ENCODE results near the gene SLC40A1. TPM values are rescaled to one million over a fixed set of nuclear protein-coding genes. Genes with fewer than 3 reads are reported as not detected.

Gene SLC40A1
- total and polyA plus RNA-seq, 4 donors: 97.4 to 572 (median 168) TPM

DNA sequence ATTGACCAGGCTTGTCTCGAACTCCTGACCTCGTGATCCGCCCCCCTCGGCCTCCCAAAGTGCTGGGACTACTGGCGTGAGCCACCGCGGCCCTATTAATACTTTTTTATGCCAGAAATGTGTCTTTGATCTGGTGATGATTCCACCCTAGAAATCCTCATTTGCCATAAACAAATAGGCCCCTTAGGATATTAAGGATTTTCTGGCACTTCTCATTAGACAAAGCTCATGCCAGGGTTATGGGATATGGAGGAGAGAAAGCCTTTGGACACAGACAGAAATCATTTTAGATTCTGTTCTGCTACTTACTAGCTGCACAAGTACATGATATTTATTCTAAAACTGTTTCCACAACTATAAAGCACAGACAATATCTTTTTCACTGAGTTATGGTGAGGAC is 24.1 kb downstream of the SLC40A1 start:
- no peak for DNase-seq (ENCODE audit: low spot score)
- Histone ChIP-seq H3K27ac (ENCODE audit: low read depth in 1 of 2, low read length in 2 of 2) (no peak overlapping the region), H3K36me3 (ENCODE audit: control insufficient read depth in 4 of 4, insufficient read depth in 3 of 4, low read depth in 1 of 4, low read length in 3 of 4) (peaks cover 0 to 10% (median 2%) of the 10 kb centered on the region in 4 donors), H3K4me1 (ENCODE audit: control insufficient read depth in 4 of 4, insufficient read depth in 4 of 4, low read length in 3 of 4) (peaks cover 17 to 78% (median 58%) of the 10 kb centered on the region in 4 donors), H3K27me3 (ENCODE audit: control insufficient read depth in 4 of 4, insufficient read depth in 4 of 4, low read length in 3 of 4) (no peaks in the 10 kb centered on the region), H3K9me3 (ENCODE audit: control insufficient read depth in 4 of 4, low read length in 3 of 4) (no peaks in the 10 kb centered on the region), H3K4me3 (ENCODE audit: low read depth in 1 of 3, low read length in 3 of 3) (no peak overlapping the region), H3K9ac (ENCODE audit: low read depth in 1 of 2, low read length in 2 of 2) (no peak overlapping the region)
- WGBS: 90% methylated on average over 7 of the region's 7 CpGs
- TF ChIP-seq TAF1 (conservative IDR thresholded peaks at IDR 0.05) (no peak), HNF4G (IDR thresholded peaks at IDR 0.05) (no peak), FOXA1 (IDR thresholded peaks at IDR 0.05) (no peak), YY1 (IDR thresholded peaks at IDR 0.05) (no peak), NR2F2 (IDR thresholded peaks at IDR 0.05) (no peak), FOXA2 (IDR thresholded peaks at IDR 0.05) (no peak), JUND (IDR thresholded peaks at IDR 0.05) (no peak), RXRA (IDR thresholded peaks at IDR 0.05) (no peak), HNF4A (conservative IDR thresholded peaks at IDR 0.05) (no peak), EGR1 (IDR thresholded peaks at IDR 0.05; ENCODE audit: low read depth in 2 of 2) (no peak), GABPA (IDR thresholded peaks at IDR 0.05 in 1 of 2, conservative IDR thresholded peaks at IDR 0.05 in 1 of 2) (no peak), SP1 (IDR thresholded peaks at IDR 0.05) (no peak), RAD21 (IDR thresholded peaks at IDR 0.05) (no peak)
- TF ChIP-seq, protein P1, sequence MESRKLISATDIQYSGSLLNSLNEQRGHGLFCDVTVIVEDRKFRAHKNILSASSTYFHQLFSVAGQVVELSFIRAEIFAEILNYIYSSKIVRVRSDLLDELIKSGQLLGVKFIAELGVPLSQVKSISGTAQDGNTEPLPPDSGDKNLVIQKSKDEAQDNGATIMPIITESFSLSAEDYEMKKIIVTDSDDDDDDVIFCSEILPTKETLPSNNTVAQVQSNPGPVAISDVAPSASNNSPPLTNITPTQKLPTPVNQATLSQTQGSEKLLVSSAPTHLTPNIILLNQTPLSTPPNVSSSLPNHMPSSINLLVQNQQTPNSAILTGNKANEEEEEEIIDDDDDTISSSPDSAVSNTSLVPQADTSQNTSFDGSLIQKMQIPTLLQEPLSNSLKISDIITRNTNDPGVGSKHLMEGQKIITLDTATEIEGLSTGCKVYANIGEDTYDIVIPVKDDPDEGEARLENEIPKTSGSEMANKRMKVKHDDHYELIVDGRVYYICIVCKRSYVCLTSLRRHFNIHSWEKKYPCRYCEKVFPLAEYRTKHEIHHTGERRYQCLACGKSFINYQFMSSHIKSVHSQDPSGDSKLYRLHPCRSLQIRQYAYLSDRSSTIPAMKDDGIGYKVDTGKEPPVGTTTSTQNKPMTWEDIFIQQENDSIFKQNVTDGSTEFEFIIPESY (IDR thresholded peaks at IDR 0.05): no peak
- TF ChIP-seq, protein P2, sequence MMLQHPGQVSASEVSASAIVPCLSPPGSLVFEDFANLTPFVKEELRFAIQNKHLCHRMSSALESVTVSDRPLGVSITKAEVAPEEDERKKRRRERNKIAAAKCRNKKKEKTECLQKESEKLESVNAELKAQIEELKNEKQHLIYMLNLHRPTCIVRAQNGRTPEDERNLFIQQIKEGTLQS (IDR thresholded peaks at IDR 0.05): no peak
- TF ChIP-seq, protein P3, sequence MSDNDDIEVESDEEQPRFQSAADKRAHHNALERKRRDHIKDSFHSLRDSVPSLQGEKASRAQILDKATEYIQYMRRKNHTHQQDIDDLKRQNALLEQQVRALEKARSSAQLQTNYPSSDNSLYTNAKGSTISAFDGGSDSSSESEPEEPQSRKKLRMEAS (IDR thresholded peaks at IDR 0.05): no peak
- TF ChIP-seq, protein P4, sequence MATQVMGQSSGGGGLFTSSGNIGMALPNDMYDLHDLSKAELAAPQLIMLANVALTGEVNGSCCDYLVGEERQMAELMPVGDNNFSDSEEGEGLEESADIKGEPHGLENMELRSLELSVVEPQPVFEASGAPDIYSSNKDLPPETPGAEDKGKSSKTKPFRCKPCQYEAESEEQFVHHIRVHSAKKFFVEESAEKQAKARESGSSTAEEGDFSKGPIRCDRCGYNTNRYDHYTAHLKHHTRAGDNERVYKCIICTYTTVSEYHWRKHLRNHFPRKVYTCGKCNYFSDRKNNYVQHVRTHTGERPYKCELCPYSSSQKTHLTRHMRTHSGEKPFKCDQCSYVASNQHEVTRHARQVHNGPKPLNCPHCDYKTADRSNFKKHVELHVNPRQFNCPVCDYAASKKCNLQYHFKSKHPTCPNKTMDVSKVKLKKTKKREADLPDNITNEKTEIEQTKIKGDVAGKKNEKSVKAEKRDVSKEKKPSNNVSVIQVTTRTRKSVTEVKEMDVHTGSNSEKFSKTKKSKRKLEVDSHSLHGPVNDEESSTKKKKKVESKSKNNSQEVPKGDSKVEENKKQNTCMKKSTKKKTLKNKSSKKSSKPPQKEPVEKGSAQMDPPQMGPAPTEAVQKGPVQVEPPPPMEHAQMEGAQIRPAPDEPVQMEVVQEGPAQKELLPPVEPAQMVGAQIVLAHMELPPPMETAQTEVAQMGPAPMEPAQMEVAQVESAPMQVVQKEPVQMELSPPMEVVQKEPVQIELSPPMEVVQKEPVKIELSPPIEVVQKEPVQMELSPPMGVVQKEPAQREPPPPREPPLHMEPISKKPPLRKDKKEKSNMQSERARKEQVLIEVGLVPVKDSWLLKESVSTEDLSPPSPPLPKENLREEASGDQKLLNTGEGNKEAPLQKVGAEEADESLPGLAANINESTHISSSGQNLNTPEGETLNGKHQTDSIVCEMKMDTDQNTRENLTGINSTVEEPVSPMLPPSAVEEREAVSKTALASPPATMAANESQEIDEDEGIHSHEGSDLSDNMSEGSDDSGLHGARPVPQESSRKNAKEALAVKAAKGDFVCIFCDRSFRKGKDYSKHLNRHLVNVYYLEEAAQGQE (IDR thresholded peaks at IDR 0.05): no peak
- TF ChIP-seq, protein P5, sequence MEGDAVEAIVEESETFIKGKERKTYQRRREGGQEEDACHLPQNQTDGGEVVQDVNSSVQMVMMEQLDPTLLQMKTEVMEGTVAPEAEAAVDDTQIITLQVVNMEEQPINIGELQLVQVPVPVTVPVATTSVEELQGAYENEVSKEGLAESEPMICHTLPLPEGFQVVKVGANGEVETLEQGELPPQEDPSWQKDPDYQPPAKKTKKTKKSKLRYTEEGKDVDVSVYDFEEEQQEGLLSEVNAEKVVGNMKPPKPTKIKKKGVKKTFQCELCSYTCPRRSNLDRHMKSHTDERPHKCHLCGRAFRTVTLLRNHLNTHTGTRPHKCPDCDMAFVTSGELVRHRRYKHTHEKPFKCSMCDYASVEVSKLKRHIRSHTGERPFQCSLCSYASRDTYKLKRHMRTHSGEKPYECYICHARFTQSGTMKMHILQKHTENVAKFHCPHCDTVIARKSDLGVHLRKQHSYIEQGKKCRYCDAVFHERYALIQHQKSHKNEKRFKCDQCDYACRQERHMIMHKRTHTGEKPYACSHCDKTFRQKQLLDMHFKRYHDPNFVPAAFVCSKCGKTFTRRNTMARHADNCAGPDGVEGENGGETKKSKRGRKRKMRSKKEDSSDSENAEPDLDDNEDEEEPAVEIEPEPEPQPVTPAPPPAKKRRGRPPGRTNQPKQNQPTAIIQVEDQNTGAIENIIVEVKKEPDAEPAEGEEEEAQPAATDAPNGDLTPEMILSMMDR (IDR thresholded peaks at IDR 0.05; ENCODE audit: low read depth, low read length, missing input control): no peak
